ENCODE measurements around the gene KLF6.

GRCh38 chr10:3728563-3728962, 56.4 kb downstream of the KLF6 start:
- TF ChIP-seq PAX5 (IDR thresholded peaks at IDR 0.05; ENCODE audit: insufficient read depth, low read length, severe bottlenecking) (no peak), POLR2AphosphoS5 (IDR thresholded peaks at IDR 0.05; ENCODE audit: low read depth, low read length) (no peak)
